Measurements from ENCODE around the gene ASCL4. TPM values are rescaled to one million over a fixed set of nuclear protein-coding genes. Genes with fewer than 3 reads are reported as not detected.

Gene ASCL4
- total RNA-seq, 1 donor from 2014 or later: not detected

Other genes starting within 250 kb of the ASCL4 start
- 38.1 TPM for gene PWP1, start 88.9 kb upstream of the ASCL4 start, total RNA-seq
- 9.9 TPM for gene PRDM4, start 13.6 kb upstream of the ASCL4 start, total RNA-seq